ENCODE measurements around the gene CAMKK1.

CAMKK1 gene

DNA sequence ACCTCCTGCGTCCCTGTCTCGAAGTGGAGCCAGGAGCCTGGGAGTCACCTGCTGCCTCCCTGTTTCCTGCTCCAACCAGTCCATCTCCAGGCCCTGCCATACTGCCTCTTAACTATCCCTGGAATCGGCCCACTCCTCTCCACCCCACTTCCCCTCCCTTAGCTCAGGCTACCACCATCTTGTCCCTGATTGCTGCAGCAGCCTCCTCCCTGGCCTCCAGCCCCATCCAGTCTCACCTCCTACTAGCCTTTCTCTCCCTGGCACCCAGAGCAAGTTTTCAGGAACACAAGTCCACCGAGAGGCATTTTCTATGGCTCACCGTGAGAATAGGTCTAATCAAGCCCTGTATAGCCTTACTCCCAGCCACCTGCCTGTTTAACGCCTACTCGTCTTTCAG, 865 bp upstream of the CAMKK1 start:
- H3K9ac ChIP-seq (ENCODE audit: low read length): peak overlapping the region; percentile 28
- peaks cover 4% of the 10 kb centered on the region for H3K27me3 ChIP-seq (ENCODE audit: control insufficient read depth, insufficient read depth, low read length)
- H3K27ac ChIP-seq (ENCODE audit: low read length): no peak overlapping the region
- peak overlapping the region; percentile 62 for H3K4me3 ChIP-seq (ENCODE audit: low read length)
- peaks cover 6% of the 10 kb centered on the region for H3K4me1 ChIP-seq (ENCODE audit: control insufficient read depth, low read depth, low read length)
- H3K36me3 ChIP-seq (ENCODE audit: control insufficient read depth, low read depth, low read length): no peaks in the 10 kb centered on the region
- H3K9me3 ChIP-seq (ENCODE audit: control insufficient read depth, low read depth, low read length): no peaks in the 10 kb centered on the region

DNA sequence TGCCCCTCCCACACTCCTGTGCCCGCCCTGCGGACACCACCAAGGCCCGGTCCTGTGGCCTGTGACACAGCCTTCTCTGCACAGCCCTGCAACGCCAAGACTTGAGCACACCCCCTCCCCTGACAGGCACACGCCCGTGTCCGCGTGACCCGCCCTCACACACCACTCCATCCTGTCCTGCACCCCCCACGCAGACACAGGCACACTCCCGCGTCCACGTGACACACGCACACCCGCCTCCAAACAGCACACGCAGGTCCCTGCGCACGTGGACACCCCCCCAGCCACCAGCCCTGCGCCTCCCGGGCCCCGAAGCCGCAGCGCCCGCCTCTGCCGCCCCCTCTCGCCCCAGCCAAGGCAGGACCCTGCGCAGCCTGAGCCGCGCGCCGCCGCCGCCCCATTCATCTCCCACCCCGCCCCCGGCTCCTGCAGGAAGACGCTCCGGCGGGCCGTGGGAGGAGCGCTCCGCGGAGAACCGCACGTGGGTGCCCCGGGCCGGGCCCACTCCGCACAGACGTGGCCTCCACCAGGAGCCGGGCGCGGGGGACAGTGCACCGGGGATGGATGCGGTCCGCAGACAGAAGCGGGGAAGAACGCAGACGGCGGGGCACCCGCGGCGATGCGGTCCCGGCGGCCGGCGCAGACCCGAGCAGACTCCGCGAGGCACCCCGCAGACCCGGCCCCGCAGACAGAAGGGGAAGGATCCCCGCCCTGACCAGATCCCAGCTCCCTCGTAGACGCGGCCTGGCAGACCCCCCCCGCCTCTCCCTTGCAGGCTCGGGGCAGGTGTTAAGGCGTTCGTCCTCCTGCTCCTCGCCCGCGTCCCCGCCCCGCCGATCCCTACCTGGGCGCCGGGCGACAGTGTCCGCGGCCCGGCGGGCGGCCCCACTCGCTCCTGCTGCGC, 506 bp downstream of the CAMKK1 start:
- H3K27me3 ChIP-seq (ENCODE audit: control insufficient read depth, insufficient read depth, low read length): peaks cover 4% of the 10 kb centered on the region
- no peak overlapping the region for H3K9ac ChIP-seq (ENCODE audit: low read length)
- H3K4me3 ChIP-seq (ENCODE audit: low read length): peak overlapping the region; percentile 59
- H3K36me3 ChIP-seq (ENCODE audit: control insufficient read depth, low read depth, low read length): no peaks in the 10 kb centered on the region
- no peaks in the 10 kb centered on the region for H3K9me3 ChIP-seq (ENCODE audit: control insufficient read depth, low read depth, low read length)
- H3K27ac ChIP-seq (ENCODE audit: low read length): no peak overlapping the region
- H3K4me1 ChIP-seq (ENCODE audit: control insufficient read depth, low read depth, low read length): peaks cover 6% of the 10 kb centered on the region

DNA sequence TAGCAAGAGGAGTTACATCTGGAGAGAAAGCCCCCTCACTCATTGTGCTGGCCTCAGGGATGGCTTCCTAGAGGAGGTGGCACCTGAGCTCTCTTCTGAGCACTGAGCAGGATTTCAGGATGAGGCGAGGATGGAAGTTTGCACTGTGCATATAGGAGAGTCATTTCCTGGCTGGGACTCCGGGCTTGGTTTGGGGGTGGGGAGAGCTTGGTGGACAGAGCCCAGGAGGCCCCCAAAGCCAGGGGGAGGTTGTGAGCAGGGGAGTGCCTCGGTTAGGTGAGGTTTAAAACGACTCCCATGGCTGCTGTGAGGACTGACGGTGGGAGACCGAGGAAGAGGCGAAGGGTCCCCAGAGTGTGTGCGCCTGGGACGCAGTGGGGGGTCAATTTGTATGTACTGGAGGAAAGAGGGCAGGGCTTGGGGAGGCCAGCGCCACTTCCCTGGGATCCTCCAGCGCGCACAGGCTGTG, 1.2 kb downstream of the CAMKK1 start:
- Histone ChIP-seq H3K36me3 (ENCODE audit: control insufficient read depth, low read depth, low read length) (no peaks in the 10 kb centered on the region), H3K27ac (ENCODE audit: low read length) (no peak overlapping the region), H3K9ac (ENCODE audit: low read length) (no peak overlapping the region), H3K4me1 (ENCODE audit: control insufficient read depth, low read depth, low read length) (peaks cover 6% of the 10 kb centered on the region), H3K4me3 (ENCODE audit: low read length) (peak overlapping the region; percentile 59), H3K27me3 (ENCODE audit: control insufficient read depth, insufficient read depth, low read length) (peaks cover 4% of the 10 kb centered on the region), H3K9me3 (ENCODE audit: control insufficient read depth, low read depth, low read length) (no peaks in the 10 kb centered on the region)

DNA sequence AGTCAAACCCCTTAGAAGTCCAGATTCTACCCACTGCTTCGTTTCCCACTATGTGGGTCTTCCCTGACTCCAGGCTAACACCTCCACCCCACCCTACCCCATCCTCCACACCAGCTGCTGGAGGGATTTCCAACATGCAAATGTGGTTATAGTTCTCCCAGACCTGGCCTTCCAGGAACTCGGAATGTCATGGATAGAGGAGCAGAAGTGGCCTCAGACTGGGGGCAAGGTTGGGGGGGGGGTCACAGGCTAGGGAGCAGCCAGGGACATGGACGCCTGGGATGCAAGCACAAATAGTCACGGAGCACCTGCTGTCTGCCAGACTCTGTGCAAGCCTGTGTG, 2.0 kb downstream of the CAMKK1 start:
- Histone ChIP-seq H3K4me3 (ENCODE audit: low read length) (no peak overlapping the region), H3K9ac (ENCODE audit: low read length) (no peak overlapping the region), H3K36me3 (ENCODE audit: control insufficient read depth, low read depth, low read length) (no peaks in the 10 kb centered on the region), H3K27me3 (ENCODE audit: control insufficient read depth, insufficient read depth, low read length) (peaks cover 4% of the 10 kb centered on the region), H3K27ac (ENCODE audit: low read length) (no peak overlapping the region), H3K4me1 (ENCODE audit: control insufficient read depth, low read depth, low read length) (peaks cover 6% of the 10 kb centered on the region), H3K9me3 (ENCODE audit: control insufficient read depth, low read depth, low read length) (no peaks in the 10 kb centered on the region)

DNA sequence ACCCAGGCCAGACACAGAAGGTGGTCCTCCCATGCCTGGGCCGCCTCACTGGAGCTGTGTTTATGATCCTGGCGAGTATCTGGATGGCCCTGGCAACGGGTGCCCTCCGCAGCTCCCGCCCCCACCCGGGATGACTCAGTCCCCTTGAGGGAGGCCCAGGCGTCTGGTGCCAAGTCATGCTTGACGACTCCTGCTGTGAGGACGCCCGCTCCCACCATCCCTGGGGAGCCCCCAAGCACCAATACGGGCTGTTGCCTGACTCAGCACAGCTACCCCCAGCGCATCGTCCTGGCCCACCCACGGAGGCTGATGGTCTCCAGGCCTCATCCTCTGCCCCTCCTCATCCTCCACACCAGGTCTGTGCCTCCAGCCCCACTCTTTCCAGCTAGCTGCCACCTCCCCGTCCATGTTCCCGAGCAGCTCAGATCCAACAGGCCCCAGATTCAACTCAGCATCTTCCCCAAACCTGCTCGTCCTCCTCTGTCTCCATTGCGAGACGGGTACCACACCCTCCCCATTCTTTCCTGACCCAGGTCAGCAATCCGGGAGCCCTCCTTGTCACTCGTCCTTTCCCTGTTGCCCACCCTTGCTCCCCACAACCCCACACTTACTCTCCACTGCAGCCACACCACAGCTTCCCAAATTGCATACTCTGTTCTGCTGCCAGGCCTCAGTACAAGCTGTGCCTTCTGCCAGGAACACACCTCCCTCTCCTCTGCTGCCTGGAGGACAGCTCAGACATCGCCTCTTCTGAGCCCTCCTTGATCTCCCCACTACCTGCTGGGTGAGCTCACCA, 2.6 kb downstream of the CAMKK1 start:
- Histone ChIP-seq H3K27me3 (ENCODE audit: control insufficient read depth, insufficient read depth, low read length) (peaks cover 4% of the 10 kb centered on the region), H3K4me3 (ENCODE audit: low read length) (no peak overlapping the region), H3K36me3 (ENCODE audit: control insufficient read depth, low read depth, low read length) (no peaks in the 10 kb centered on the region), H3K9ac (ENCODE audit: low read length) (no peak overlapping the region), H3K4me1 (ENCODE audit: control insufficient read depth, low read depth, low read length) (peaks cover 6% of the 10 kb centered on the region), H3K9me3 (ENCODE audit: control insufficient read depth, low read depth, low read length) (no peaks in the 10 kb centered on the region), H3K27ac (ENCODE audit: low read length) (no peak overlapping the region)

DNA sequence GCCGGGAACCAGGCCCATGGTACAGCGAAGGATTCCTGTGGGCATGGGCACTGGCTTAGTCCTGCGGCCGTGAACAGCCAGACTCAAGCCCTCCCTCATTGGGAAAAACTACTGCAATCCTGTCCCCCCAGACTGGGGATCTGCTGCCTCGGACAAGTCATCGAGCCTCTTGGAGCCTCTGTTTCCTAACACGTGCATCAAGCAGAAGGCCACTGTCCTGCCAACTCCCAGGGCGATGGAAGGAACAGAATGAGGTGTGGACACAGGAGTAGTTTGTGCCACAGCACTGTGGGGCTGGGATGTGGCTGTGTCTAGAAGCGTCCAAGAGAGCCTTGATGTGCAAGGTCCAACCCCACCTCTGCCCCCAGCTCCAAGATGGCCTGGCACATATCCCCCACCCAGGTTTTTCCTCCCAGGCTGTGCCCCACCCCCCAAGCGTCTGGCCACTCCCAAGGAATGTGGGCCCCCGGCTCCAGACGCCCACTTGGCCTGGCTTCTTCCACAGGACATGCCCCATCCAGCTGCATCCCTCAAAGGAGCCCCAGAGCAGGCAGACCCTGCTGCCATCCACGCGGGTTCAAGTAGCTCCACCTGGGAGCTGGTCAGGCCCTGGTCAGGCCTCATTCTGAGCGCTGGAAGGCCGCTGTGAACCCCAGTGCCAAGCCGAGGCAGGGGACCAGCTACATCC, 3.4 kb downstream of the CAMKK1 start:
- peaks cover 3% of the 10 kb centered on the region for H3K27me3 ChIP-seq (ENCODE audit: control insufficient read depth, insufficient read depth, low read length)
- no peak overlapping the region for H3K9ac ChIP-seq (ENCODE audit: low read length)
- no peaks in the 10 kb centered on the region for H3K9me3 ChIP-seq (ENCODE audit: control insufficient read depth, low read depth, low read length)
- no peak overlapping the region for H3K4me3 ChIP-seq (ENCODE audit: low read length)
- no peak overlapping the region for H3K27ac ChIP-seq (ENCODE audit: low read length)
- no peaks in the 10 kb centered on the region for H3K36me3 ChIP-seq (ENCODE audit: control insufficient read depth, low read depth, low read length)
- H3K4me1 ChIP-seq (ENCODE audit: control insufficient read depth, low read depth, low read length): peaks cover 6% of the 10 kb centered on the region

DNA sequence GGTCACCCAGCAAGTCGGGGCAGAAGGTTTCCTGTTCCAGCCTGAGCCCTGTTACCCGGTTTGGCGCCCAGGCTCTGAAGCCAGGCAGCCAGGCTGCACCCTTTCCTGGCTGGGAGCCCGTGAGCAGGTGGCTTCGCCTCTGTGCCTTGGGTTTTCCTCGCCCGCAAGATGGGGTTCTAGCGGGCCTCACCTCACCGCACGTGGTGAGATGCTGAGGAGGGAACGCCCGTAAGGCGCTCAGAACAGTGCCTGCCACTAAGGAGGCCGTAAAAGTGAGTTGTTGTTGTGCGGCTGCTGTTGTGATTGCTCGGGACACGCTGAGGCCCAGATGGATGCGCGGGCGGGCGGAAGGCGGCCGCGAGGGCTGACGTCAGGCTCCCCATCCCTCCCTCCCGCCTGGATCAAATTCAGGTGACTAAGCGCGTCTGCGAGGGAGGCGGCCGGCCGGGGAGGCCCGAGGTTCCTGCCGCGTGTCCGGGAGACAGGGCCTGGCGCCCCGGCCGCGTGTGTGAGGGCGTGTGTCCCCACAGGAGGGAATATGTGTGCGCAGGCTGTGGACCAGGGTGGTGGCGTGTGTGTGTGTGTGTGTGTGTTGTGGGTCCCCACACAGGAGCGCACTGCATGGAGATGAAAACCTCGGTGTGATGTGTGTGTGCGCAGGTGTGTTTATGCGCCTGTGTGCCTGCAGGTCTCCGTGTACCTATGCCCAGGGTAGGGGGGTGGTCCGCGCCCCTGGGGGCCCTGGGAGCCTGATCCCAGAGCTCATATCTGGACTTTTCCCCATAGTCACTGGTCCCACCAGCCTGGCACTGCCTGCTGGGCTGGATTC, 4.3 kb downstream of the CAMKK1 start:
- Histone ChIP-seq H3K36me3 (ENCODE audit: control insufficient read depth, low read depth, low read length) (no peaks in the 10 kb centered on the region), H3K27ac (ENCODE audit: low read length) (no peak overlapping the region), H3K9ac (ENCODE audit: low read length) (no peak overlapping the region), H3K27me3 (ENCODE audit: control insufficient read depth, insufficient read depth, low read length) (no peaks in the 10 kb centered on the region), H3K4me3 (ENCODE audit: low read length) (no peak overlapping the region), H3K9me3 (ENCODE audit: control insufficient read depth, low read depth, low read length) (no peaks in the 10 kb centered on the region), H3K4me1 (ENCODE audit: control insufficient read depth, low read depth, low read length) (peaks cover 6% of the 10 kb centered on the region)

DNA sequence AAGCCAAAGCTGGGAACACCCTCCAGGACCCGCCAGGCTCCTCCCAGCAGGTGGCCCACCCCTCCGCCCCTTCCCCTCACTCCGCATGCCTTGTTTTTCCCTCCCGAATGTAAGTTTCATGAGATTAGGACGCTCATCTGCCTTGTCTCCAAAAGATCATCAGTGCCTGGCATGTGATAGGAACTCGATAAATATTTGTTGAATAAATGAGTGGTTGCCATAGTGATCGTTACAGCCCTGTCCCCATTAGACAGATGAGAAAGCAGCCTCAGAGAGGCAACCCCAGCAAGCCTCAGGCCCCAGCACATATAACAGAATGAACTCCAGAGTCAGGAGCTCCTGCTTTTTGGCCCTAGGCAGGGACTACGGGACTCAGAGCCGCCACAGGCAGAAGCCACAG, 5.0 kb downstream of the CAMKK1 start:
- no peaks in the 10 kb centered on the region for H3K9me3 ChIP-seq (ENCODE audit: control insufficient read depth, low read depth, low read length)
- no peak overlapping the region for H3K4me3 ChIP-seq (ENCODE audit: low read length)
- H3K9ac ChIP-seq (ENCODE audit: low read length): no peak overlapping the region
- H3K4me1 ChIP-seq (ENCODE audit: control insufficient read depth, low read depth, low read length): peaks cover 6% of the 10 kb centered on the region
- H3K27ac ChIP-seq (ENCODE audit: low read length): no peak overlapping the region
- no peaks in the 10 kb centered on the region for H3K27me3 ChIP-seq (ENCODE audit: control insufficient read depth, insufficient read depth, low read length)
- H3K36me3 ChIP-seq (ENCODE audit: control insufficient read depth, low read depth, low read length): no peaks in the 10 kb centered on the region

DNA sequence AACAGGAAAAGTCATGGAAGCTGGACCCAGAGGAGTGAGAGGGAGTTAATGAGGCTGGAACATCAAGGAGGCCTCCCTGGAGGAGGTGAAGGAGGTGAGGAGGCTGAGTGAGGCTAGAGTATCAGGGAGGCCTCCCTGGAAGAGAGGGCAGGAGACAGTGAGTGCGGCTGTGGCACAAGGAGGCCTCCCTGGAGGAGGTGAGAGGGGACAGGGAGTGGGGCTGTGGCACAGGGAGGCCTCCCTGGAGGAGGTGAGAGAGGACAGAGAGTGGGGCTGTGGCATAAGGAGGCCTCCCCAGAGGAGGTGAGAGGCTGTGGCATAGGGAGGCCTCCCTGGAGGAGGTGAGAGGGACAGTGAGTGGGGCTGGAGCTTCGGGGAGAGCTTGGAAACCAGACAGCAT, 5.5 kb downstream of the CAMKK1 start:
- H3K36me3 ChIP-seq (ENCODE audit: control insufficient read depth, low read depth, low read length): no peaks in the 10 kb centered on the region
- H3K9me3 ChIP-seq (ENCODE audit: control insufficient read depth, low read depth, low read length): no peaks in the 10 kb centered on the region
- H3K27me3 ChIP-seq (ENCODE audit: control insufficient read depth, insufficient read depth, low read length): no peaks in the 10 kb centered on the region
- no peak overlapping the region for H3K9ac ChIP-seq (ENCODE audit: low read length)
- H3K27ac ChIP-seq (ENCODE audit: low read length): no peak overlapping the region
- H3K4me1 ChIP-seq (ENCODE audit: control insufficient read depth, low read depth, low read length): peaks cover 6% of the 10 kb centered on the region
- no peak overlapping the region for H3K4me3 ChIP-seq (ENCODE audit: low read length)

DNA sequence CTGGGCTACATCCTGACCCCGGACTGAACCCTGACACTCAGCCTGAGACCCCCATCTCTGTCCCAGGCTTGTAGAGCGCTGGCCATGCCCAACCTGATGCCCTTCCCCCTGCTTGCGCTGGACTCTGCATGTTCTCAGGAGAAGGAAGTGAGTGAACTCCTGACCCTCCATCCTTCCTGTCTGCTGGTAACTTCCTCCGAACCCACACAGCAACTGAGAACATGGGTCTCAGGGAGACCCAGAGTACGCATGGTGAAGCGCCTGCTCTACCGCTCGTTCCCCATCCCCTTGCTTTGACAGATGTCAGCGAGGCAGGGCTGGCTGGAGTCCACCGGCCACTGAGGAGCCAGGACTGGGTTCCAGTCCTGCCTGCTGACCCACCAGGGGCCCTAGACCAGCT, 6.1 kb downstream of the CAMKK1 start:
- no peaks in the 10 kb centered on the region for H3K27me3 ChIP-seq (ENCODE audit: control insufficient read depth, insufficient read depth, low read length)
- no peak overlapping the region for H3K9ac ChIP-seq (ENCODE audit: low read length)
- H3K27ac ChIP-seq (ENCODE audit: low read length): no peak overlapping the region
- H3K36me3 ChIP-seq (ENCODE audit: control insufficient read depth, low read depth, low read length): no peaks in the 10 kb centered on the region
- H3K4me3 ChIP-seq (ENCODE audit: low read length): no peak overlapping the region
- H3K4me1 ChIP-seq (ENCODE audit: control insufficient read depth, low read depth, low read length): peaks cover 3% of the 10 kb centered on the region
- no peaks in the 10 kb centered on the region for H3K9me3 ChIP-seq (ENCODE audit: control insufficient read depth, low read depth, low read length)

DNA sequence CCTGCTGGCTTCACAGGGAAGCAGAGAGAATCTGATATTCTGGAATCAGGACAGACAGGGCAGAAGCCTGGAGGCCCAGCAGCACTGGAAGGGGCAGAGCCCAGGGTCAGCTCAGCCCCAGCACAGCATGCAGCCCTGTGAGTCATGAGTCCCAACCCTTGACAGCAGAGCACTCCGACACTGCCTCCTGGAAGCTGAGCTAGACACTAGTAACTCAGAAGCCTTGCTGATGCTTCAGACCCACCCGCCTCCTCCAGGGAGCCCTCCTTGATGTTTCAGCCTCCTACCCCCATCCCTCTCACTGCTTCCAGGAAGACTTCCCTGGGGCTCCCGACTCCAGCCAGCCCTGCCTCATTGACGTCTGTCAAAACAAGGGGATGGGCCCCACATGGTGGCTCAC, 6.9 kb downstream of the CAMKK1 start:
- Histone ChIP-seq H3K36me3 (ENCODE audit: control insufficient read depth, low read depth, low read length) (no peaks in the 10 kb centered on the region), H3K4me1 (ENCODE audit: control insufficient read depth, low read depth, low read length) (no peaks in the 10 kb centered on the region), H3K9ac (ENCODE audit: low read length) (no peak overlapping the region), H3K9me3 (ENCODE audit: control insufficient read depth, low read depth, low read length) (no peaks in the 10 kb centered on the region), H3K4me3 (ENCODE audit: low read length) (no peak overlapping the region), H3K27me3 (ENCODE audit: control insufficient read depth, insufficient read depth, low read length) (no peaks in the 10 kb centered on the region), H3K27ac (ENCODE audit: low read length) (no peak overlapping the region)

Data from iPS-18a (cell line).